ENCODE results near the gene SUCLG1.
"Not testable (repeated sequence)": the region's sequence is repeated elsewhere in the genome, so short reads cannot be mapped to it uniquely, and the experiment has no call there.

GRCh38 chr2:84472423-84472822 is 13.3 kb upstream of the SUCLG1 start:
- TF ChIP-seq ZBTB8A (tag by site-specific recombination; IDR thresholded peaks at IDR 0.05); ZNF521 (tag by site-specific recombination; IDR thresholded peaks at IDR 0.05); YY1 (tag by site-specific recombination; IDR thresholded peaks at IDR 0.05); ZNF155 (tag by site-specific recombination; IDR thresholded peaks at IDR 0.05); PRDM4 (tag by site-specific recombination; IDR thresholded peaks at IDR 0.05); MYNN (tag by site-specific recombination; IDR thresholded peaks at IDR 0.05; ENCODE audit: borderline replicate concordance); BCL11A (tag by site-specific recombination; IDR thresholded peaks at IDR 0.05; ENCODE audit: low read depth); ZFP37 (tag by site-specific recombination; IDR thresholded peaks at IDR 0.05); ZNF707 (tag by site-specific recombination; IDR thresholded peaks at IDR 0.05): not testable (repeated sequence)
- TF ChIP-seq, protein P1, sequence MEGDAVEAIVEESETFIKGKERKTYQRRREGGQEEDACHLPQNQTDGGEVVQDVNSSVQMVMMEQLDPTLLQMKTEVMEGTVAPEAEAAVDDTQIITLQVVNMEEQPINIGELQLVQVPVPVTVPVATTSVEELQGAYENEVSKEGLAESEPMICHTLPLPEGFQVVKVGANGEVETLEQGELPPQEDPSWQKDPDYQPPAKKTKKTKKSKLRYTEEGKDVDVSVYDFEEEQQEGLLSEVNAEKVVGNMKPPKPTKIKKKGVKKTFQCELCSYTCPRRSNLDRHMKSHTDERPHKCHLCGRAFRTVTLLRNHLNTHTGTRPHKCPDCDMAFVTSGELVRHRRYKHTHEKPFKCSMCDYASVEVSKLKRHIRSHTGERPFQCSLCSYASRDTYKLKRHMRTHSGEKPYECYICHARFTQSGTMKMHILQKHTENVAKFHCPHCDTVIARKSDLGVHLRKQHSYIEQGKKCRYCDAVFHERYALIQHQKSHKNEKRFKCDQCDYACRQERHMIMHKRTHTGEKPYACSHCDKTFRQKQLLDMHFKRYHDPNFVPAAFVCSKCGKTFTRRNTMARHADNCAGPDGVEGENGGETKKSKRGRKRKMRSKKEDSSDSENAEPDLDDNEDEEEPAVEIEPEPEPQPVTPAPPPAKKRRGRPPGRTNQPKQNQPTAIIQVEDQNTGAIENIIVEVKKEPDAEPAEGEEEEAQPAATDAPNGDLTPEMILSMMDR (tag by site-specific recombination; IDR thresholded peaks at IDR 0.05), result not testable (repeated sequence)
- TF ChIP-seq, protein P2, sequence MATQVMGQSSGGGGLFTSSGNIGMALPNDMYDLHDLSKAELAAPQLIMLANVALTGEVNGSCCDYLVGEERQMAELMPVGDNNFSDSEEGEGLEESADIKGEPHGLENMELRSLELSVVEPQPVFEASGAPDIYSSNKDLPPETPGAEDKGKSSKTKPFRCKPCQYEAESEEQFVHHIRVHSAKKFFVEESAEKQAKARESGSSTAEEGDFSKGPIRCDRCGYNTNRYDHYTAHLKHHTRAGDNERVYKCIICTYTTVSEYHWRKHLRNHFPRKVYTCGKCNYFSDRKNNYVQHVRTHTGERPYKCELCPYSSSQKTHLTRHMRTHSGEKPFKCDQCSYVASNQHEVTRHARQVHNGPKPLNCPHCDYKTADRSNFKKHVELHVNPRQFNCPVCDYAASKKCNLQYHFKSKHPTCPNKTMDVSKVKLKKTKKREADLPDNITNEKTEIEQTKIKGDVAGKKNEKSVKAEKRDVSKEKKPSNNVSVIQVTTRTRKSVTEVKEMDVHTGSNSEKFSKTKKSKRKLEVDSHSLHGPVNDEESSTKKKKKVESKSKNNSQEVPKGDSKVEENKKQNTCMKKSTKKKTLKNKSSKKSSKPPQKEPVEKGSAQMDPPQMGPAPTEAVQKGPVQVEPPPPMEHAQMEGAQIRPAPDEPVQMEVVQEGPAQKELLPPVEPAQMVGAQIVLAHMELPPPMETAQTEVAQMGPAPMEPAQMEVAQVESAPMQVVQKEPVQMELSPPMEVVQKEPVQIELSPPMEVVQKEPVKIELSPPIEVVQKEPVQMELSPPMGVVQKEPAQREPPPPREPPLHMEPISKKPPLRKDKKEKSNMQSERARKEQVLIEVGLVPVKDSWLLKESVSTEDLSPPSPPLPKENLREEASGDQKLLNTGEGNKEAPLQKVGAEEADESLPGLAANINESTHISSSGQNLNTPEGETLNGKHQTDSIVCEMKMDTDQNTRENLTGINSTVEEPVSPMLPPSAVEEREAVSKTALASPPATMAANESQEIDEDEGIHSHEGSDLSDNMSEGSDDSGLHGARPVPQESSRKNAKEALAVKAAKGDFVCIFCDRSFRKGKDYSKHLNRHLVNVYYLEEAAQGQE (tag by site-specific recombination; IDR thresholded peaks at IDR 0.05), result not testable (repeated sequence)

All from HEK293 (cell line).